Ovary (tissue), 3 donors: ENCODE data around the gene SPRY2.

Experiments
- CTCF ChIP-seq, 3 donors: fragments of 450-650 bp in 2 of 3; fragments of 200-600 bp in 1 of 3; IDR thresholded peaks; one replicate each; pipeline versions ENCODE4 v1.5.1 to v1.8.0; 2016 to 2022; ENCODE audit warnings: antibody characterized with exemption in 3 of 3, mild to moderate bottlenecking in 1 of 3
- EP300 ChIP-seq: sonication (generic); formaldehyde crosslinking; IDR thresholded peaks from one replicate; pipeline ENCODE4 v1.6.1; 2017; ENCODE audit warnings: antibody characterized with exemption
- POLR2A ChIP-seq: fragments of 450-650 bp; IDR thresholded peaks from one replicate; pipeline ENCODE4 v1.6.1; 2017; ENCODE audit warnings: antibody characterized with exemption, mild to moderate bottlenecking, moderate library complexity
- donor health status: DM: no; HTN: no; CAD: no.

GRCh38 chr13:80334597-80335260 lies 6.2 kb downstream of the SPRY2 start:
- TF ChIP-seq CTCF (IDR thresholded peaks at IDR 0.05): no peak
- TF ChIP-seq EP300: no peak
- TF ChIP-seq POLR2A: no peak
